Measurements from ENCODE around the gene CYP2F1.

DNA sequence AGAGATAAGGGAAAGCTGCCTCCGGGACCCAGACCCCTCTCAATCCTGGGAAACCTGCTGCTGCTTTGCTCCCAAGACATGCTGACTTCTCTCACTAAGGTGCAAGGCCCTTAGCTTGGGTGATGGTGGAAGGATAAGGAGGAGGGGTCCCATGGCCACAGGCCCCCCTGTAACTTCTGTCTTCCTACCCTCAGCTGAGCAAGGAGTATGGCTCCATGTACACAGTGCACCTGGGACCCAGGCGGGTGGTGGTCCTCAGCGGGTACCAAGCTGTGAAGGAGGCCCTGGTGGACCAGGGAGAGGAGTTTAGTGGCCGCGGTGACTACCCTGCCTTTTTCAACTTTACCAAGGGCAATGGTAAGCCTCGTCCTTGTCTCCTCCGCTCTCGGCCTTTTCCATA is 2.0 kb downstream of the CYP2F1 start:
- no peak for TF ChIP-seq EZH2 (optimal IDR thresholded peaks at IDR 0.05; ENCODE audit: low read depth, low read length)
- TF ChIP-seq, protein P1, sequence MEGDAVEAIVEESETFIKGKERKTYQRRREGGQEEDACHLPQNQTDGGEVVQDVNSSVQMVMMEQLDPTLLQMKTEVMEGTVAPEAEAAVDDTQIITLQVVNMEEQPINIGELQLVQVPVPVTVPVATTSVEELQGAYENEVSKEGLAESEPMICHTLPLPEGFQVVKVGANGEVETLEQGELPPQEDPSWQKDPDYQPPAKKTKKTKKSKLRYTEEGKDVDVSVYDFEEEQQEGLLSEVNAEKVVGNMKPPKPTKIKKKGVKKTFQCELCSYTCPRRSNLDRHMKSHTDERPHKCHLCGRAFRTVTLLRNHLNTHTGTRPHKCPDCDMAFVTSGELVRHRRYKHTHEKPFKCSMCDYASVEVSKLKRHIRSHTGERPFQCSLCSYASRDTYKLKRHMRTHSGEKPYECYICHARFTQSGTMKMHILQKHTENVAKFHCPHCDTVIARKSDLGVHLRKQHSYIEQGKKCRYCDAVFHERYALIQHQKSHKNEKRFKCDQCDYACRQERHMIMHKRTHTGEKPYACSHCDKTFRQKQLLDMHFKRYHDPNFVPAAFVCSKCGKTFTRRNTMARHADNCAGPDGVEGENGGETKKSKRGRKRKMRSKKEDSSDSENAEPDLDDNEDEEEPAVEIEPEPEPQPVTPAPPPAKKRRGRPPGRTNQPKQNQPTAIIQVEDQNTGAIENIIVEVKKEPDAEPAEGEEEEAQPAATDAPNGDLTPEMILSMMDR (IDR thresholded peaks at IDR 0.05; ENCODE audit: low read length): no peak
- no peak for TF ChIP-seq EZH2phosphoT487 (IDR thresholded peaks at IDR 0.05; ENCODE audit: low read length)

Measured in MM.1S (cell line).